Stimulated activated CD8-positive, alpha-beta memory T cell treated with anti-CD3 and anti-CD28 coated beads, Interleukin-4, amount 100 ng/mL, for 24 hours (primary cell): ENCODE results near the gene GRIA4.
"Not testable (repeated sequence)": the region's sequence is repeated elsewhere in the genome, so short reads cannot be mapped to it uniquely, and the experiment has no call there.

Source experiments
- DNase-seq: peaks from one replicate; pipeline ENCODE4 v3.0.0-alpha.2; 2020; ENCODE audit warnings: low read depth

Gene GRIA4

DNA sequence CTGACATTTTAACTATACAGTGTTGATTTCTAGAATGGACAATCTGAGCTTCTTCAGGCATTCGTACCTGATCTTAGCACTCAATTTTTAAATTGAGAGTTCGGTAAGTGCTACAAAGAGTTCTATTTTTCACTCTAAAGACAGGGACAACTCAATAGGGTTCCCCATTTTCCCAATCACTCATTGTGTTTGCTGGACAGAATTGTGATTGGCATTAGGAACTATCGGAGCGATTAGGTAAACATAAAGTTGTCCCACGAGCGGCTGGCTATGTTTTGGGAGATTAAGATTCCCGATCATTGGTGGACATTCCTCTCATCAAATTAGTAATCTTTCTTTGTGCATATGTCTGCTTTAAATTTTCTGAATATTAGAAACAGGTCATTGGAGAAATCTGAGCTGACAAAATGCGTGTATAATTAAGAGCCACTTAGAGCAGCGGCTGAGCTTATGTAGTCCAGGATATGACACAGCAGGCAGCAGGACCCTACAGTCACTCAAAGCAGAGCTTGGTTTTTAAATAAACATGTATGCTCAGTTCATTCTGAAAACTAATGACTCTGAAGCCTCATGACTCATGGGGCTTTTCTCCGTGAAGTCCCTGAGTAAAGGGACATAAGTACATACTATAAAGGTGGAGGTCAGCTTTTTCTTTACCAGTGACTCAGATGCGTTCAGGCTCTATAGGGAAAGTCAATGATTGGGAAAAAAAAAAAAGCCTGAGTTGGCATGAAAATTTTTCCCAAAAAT lies 109.4 kb downstream of the GRIA4 start:
- DNase-seq = no peak

- DNase-seq = no peak
Observed at GRCh38 chr11:105720096-105720495, 110.2 kb downstream of the GRIA4 start.

- no peak for DNase-seq
Observed at GRCh38 chr11:105723269-105723668, 113.4 kb downstream of the GRIA4 start.

DNA sequence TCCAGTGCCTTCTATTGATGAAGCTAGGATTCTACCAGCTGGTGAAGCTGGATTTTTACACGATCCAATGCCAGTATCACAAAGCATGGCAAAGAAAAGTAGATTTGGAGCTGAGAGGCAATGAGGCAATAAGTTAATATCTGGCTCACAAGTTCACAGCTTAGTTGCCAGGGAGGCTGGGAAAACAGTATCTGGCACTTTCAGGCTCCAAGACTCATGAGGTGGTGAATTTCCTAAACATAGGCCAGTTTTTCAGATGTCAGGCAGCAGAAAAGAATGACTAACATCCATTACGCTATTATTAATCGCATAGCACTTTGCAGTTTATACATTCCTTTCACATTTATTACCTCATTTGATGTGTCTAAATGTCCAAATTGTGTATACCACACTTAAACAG lies 122.7 kb downstream of the GRIA4 start:
- no peak for DNase-seq

DNA sequence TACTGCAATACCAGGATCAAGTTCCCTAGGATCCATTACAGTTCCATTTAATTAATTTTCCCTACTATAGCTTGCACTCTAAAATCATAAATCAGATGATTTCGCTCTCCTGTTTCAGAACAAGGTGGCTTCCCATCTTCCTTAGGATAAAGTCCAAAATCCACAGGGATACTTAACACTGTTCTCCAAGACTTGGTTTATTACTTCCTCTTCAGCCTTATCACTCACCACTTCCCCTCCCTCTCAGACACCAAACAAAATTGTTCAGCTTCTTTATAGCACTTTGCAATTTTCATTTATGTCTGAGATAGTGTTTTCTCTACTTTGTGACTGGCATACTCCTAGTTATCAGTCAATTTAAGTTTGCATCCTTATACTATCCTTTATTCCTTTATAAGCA lies 124.6 kb downstream of the GRIA4 start:
- DNase-seq = no peak

DNA sequence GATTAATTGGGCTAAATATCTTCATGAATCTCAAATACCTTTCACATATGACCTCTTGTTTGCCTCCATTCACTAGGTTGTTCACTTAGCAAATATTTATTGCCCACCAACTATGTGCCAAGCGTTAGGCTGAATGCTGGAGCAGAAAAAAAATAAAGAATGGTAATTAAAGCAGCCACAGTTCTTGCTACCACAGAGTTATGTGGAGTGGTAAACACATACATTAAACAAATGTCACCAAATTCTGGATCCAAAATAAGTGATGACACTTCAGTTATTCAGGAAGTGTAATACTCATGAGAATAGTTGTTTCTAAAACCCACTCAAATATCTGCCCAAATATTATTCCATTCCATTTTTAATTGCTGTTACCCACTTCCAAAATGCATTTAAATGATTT lies 128.4 kb downstream of the GRIA4 start:
- DNase-seq = no peak

GRCh38 chr11:105738986-105739795 lies 129.3 kb downstream of the GRIA4 start:
- DNase-seq = no peak

- no peak for DNase-seq
Observed at GRCh38 chr11:105740164-105740903, 130.5 kb downstream of the GRIA4 start.

GRCh38 chr11:105741488-105742020 lies 131.7 kb downstream of the GRIA4 start:
- DNase-seq = no peak

- DNase-seq = no peak
Observed at GRCh38 chr11:105754260-105754659, 144.4 kb downstream of the GRIA4 start.

- DNase-seq = no peak
Observed at GRCh38 chr11:105754716-105755115, 144.8 kb downstream of the GRIA4 start.

DNA sequence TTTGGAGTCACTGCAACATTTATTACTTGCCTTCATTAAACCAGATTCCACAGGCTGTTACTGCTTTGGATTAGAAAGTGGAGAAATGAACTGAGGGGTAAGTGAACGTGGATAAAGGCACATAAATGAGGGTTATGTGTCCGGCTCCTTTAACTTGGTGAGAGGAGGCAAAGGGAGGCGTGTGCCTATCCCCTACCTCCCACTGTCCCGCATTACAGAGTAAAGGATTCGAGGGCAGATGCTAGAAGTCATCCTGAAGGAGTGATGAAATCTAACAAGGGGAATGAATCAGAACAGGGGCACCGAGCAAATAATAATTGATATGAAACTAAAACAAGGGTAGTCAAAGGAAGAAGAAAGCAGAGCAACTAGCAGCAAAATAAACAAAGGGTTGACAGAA lies 147.2 kb downstream of the GRIA4 start:
- no peak for DNase-seq

DNA sequence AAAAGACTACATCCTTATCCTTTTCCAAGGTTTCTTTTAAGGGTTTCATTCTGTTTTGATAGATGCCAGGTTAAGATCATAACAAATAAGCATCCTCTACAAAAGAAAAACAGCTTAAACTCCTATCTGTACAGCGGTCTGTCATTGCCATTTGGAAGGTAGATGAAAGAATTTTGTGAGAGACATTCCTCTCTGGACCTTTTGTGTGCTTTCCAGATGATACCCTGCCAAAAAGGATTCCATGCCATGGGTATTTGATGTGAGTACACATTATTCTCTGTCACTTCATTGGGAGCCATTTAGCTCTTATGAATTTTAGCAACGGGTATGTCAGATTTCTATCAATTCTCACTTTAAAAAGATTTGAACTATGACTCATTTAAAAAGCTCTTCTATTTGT lies 153.7 kb downstream of the GRIA4 start:
- DNase-seq = no peak

GRCh38 chr11:105767931-105768330 lies 158.1 kb downstream of the GRIA4 start:
- DNase-seq = no peak

GRCh38 chr11:105769627-105770026 lies 159.8 kb downstream of the GRIA4 start:
- DNase-seq = no peak

DNA sequence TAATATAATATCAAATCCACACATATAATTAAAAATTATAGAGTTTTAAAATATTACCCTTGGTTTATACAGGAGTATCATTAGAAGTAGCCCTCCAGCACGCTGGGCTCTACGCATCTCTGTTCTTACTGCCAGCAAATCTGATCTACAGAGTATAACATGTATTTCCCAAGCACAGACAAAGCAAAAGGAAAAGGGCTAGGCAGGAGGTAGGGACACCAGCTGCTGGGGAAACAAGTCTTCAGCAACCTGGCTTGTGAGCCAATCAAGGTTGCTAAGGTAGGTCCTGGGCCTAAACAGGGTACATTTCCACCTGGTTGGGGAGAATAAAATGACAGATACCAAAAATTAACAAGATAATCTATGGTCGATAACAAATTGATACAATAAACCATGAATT lies 163.6 kb downstream of the GRIA4 start:
- DNase-seq = not testable (repeated sequence)

- DNase-seq = no peak
Observed at GRCh38 chr11:105774899-105775298, 165.0 kb downstream of the GRIA4 start.

- DNase-seq = no peak
Observed at GRCh38 chr11:105780781-105781525, 171.1 kb downstream of the GRIA4 start.

DNA sequence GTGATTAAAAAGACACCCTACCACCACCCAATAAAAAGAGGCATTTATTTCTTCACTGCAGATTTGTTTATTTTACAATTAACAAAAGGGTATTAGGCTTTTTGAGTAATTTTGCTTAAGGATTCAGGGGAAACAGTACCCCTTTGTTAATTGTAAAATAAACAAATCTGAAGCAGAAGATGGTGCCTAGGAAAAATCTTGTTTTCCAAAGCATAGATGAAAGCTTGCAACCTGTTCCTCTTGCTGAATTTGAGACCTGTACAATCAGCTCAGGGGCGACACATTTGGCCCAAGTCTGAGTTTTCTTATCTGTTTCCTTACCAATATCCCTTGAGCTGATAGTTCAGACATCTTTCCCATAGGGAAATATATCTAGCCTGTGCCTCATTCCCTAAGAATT lies 171.9 kb downstream of the GRIA4 start:
- DNase-seq = no peak

- no peak for DNase-seq
Observed at GRCh38 chr11:105783216-105783615, 173.3 kb downstream of the GRIA4 start.

DNA sequence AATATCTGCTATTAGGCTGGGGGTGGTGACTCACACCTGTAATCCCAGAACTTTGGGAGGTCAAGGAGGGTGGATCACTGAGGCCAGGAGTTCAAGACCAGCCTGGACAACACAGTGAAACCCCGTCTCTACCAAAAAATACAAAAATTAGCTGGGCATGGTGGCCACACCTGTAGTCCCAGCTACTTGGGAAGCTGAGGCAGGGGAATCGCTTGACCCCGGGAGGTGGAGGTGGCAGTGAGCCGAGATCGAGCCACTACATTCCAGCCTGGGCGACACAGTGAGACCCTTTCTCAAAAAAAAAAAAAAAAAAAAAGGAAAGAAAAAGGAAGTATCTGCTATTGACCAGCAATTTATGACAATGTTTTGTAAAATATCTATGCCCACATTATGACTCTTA lies 176.0 kb downstream of the GRIA4 start:
- DNase-seq = not testable (repeated sequence)

- no peak for DNase-seq
Observed at GRCh38 chr11:105786741-105787140, 176.9 kb downstream of the GRIA4 start.
